Fibroblast of lung (primary cell): Measurements from ENCODE around the gene GUCD1. TPM values are rescaled to one million over a fixed set of nuclear protein-coding genes. Genes with fewer than 3 reads are reported as not detected.

Experiments used
- DNase-seq, 2 donors: peaks; one replicate each; pipeline versions ENCODE4 v3.0.0 to v3.0.0-alpha.2; 2010; ENCODE audit warnings: low read depth in 2 of 2
- H2AFZ ChIP-seq: 2 replicates; pipeline ENCODE4 v1.5.1; 2012; ENCODE audit warnings: low read length, control low read depth, inconsistent platforms
- H3K27ac ChIP-seq: 2 replicates; pipeline ENCODE4 v1.5.1; 2011; ENCODE audit warnings: low read length, control low read depth; ENCODE audit not compliant: insufficient read depth
- H3K27me3 ChIP-seq: 2 replicates; pipeline ENCODE4 v1.5.1; 2011; ENCODE audit warnings: mild to moderate bottlenecking, low read length; ENCODE audit not compliant: control insufficient read depth, insufficient read depth
- H3K36me3 ChIP-seq: 2 replicates; pipeline ENCODE4 v1.5.1; 2011; ENCODE audit warnings: low read length; ENCODE audit not compliant: control insufficient read depth, insufficient read depth
- H3K4me1 ChIP-seq: 2 replicates; pipeline ENCODE4 v1.5.1; 2011; ENCODE audit warnings: low read length; ENCODE audit not compliant: control insufficient read depth, insufficient read depth; ENCODE audit errors: extremely low read depth
- H3K4me2 ChIP-seq: 2 replicates; pipeline ENCODE4 v1.5.1; 2011; ENCODE audit warnings: low read length, control low read depth; ENCODE audit not compliant: insufficient read depth; ENCODE audit errors: extremely low read depth
- H3K4me3 ChIP-seq, 4 experiments: fragments of 200-600 bp in 1 of 4; sonication (generic) in 1 of 4; replicated peaks in 1 of 4; 2 replicates each; pipeline ENCODE4 v1.5.1; 2011 to 2016; ENCODE audit warnings: low read length in 4 of 4, low read depth in 3 of 4, mild to moderate bottlenecking in 3 of 4, control low read depth in 2 of 4, inconsistent platforms in 1 of 4, mixed read lengths in 1 of 4; ENCODE audit not compliant: insufficient read depth in 1 of 4; ENCODE audit errors: control extremely low read depth in 1 of 4
- H3K79me2 ChIP-seq: 2 replicates; pipeline ENCODE4 v1.5.1; 2012; ENCODE audit warnings: mild to moderate bottlenecking, low read length, inconsistent platforms; ENCODE audit not compliant: control insufficient read depth, insufficient read depth
- H3K9ac ChIP-seq: 2 replicates; pipeline ENCODE4 v1.5.1; 2011; ENCODE audit warnings: mild to moderate bottlenecking, low read length, control low read depth; ENCODE audit not compliant: insufficient read depth
- H3K9me3 ChIP-seq: 2 replicates; pipeline ENCODE4 v1.5.1; 2012; ENCODE audit warnings: low read depth, low read length; ENCODE audit not compliant: control insufficient read depth, insufficient read depth
- H4K20me1 ChIP-seq: 2 replicates; pipeline ENCODE4 v1.5.1; 2011; ENCODE audit warnings: low read length; ENCODE audit not compliant: control insufficient read depth, insufficient read depth; ENCODE audit errors: extremely low read depth
- EZH2 ChIP-seq: IDR thresholded peaks from 2 replicates; pipeline ENCODE4 v1.5.1; 2012; ENCODE audit warnings: low read length, control low read depth, mild to moderate bottlenecking; ENCODE audit errors: missing control alignments
- polyA plus RNA-seq, 2 donors: library from polyadenylated mRNA; depleted of rRNA in 1 of 2; stranded (reverse) in 1 of 2; unstranded in 1 of 2; fragments of >200 nt; gene quantifications; 2 replicates each; pipeline ENCODE4 v1.2.1, GENCODE V29; 2011 to 2012; ENCODE audit warnings: missing spikeins in 1 of 2
- total RNA-seq: library from RNA; depleted of rRNA; stranded (reverse); fragments of >200 nt; gene quantifications from 2 replicates; pipeline ENCODE4 v1.2.1, GENCODE V29; 2014
- TF ChIP-seq, protein P1 (sequence below), 2 donors: IDR thresholded peaks in 1 of 2; conservative IDR thresholded peaks in 1 of 2; 1 replicate in 1 of 2; 2 replicates in 1 of 2; pipeline ENCODE4 v1.5.1; 2011 to 2012; ENCODE audit warnings: low read length in 2 of 2, control low read depth in 1 of 2, inconsistent platforms in 1 of 2, low read depth in 1 of 2, mild to moderate bottlenecking in 1 of 2

The GUCD1 gene
- total and polyA plus RNA-seq, 2 donors (not counting 1 experiment from before 2014, with no cell fraction given) = 83.4 to 178 TPM

DNA sequence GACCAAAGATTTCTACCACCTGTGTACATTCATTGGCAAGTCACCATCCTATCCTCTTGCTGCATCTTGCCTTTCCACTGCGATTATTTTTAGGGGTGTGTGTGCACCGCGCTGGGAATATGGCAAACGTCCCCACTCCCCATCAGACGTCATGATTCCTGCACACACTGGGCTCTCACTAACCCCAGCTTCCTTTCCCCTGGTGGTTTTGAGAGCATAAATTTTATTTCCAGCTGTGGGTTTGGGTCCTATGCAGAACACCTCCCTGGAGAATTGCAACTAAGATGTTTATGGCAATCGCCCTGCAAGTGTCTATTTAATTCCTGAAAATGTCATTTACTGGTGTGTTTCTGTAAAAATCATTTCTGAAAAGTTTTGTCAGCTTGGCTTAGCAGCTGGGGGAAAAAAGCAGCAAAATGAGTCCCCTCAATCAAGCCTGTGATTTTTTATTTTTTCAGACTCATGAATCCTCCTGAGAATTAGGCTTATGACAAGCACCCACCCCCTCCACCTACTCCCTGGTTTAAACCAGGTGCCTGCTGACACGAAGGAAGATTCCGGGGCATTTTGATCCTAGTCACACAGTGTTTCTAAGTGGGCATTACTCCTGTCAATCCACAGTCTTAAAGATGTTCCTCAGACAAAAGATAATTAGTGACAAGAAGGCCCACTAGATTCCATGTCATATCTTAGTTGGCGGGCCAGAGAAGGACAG lies 36.0 kb downstream of the GUCD1 start:
- Histone ChIP-seq H3K4me2 (no peak overlapping the region), H3K36me3 (no peaks in the 10 kb centered on the region), H3K4me3 (no peak overlapping the region), H3K27me3 (peaks cover 3% of the 10 kb centered on the region), H3K27ac (no peak overlapping the region), H3K4me1 (no peaks in the 10 kb centered on the region), H3K9me3 (no peaks in the 10 kb centered on the region), H3K9ac (no peak overlapping the region), H3K79me2 (no peaks in the 10 kb centered on the region), H4K20me1 (no peaks in the 10 kb centered on the region), H2AFZ (no peak overlapping the region)
- no peak for TF ChIP-seq EZH2
- TF ChIP-seq, protein P1, sequence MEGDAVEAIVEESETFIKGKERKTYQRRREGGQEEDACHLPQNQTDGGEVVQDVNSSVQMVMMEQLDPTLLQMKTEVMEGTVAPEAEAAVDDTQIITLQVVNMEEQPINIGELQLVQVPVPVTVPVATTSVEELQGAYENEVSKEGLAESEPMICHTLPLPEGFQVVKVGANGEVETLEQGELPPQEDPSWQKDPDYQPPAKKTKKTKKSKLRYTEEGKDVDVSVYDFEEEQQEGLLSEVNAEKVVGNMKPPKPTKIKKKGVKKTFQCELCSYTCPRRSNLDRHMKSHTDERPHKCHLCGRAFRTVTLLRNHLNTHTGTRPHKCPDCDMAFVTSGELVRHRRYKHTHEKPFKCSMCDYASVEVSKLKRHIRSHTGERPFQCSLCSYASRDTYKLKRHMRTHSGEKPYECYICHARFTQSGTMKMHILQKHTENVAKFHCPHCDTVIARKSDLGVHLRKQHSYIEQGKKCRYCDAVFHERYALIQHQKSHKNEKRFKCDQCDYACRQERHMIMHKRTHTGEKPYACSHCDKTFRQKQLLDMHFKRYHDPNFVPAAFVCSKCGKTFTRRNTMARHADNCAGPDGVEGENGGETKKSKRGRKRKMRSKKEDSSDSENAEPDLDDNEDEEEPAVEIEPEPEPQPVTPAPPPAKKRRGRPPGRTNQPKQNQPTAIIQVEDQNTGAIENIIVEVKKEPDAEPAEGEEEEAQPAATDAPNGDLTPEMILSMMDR (conservative IDR thresholded peaks at IDR 0.05 in 1 of 2, IDR thresholded peaks at IDR 0.05 in 1 of 2; ENCODE audit: low read depth in 1 of 2, low read length in 2 of 2) = no peak
- DNase-seq = no peak

DNA sequence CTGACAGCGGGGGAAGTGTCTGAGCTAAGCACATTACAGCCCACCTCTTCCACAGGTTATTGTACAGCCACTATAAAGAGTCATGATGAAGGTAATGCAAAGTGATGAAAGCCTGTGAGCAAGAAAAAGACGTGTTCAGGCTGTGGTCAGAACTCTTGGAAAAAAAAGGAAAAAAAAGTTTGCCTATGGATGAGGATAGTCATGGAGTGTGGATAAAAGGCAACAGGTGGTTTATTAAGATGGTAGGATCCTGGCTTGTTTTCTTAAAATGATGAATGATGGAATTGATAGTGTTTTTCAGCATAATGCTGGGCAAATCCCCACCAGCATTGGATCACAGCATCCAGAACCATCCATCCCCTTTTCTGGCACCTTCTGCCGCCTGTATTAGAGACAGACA lies 36.7 kb downstream of the GUCD1 start:
- Histone ChIP-seq H3K27me3 (peaks cover 3% of the 10 kb centered on the region), H3K9me3 (no peaks in the 10 kb centered on the region), H3K79me2 (no peaks in the 10 kb centered on the region), H4K20me1 (no peaks in the 10 kb centered on the region), H3K9ac (no peak overlapping the region), H3K4me1 (no peaks in the 10 kb centered on the region), H2AFZ (no peak overlapping the region), H3K4me3 (no peak overlapping the region), H3K4me2 (no peak overlapping the region), H3K36me3 (no peaks in the 10 kb centered on the region), H3K27ac (no peak overlapping the region)
- no peak for DNase-seq
- TF ChIP-seq EZH2 = no peak
- TF ChIP-seq, protein P1 (conservative IDR thresholded peaks at IDR 0.05 in 1 of 2, IDR thresholded peaks at IDR 0.05 in 1 of 2; ENCODE audit: low read depth in 1 of 2, low read length in 2 of 2) = no peak

DNA sequence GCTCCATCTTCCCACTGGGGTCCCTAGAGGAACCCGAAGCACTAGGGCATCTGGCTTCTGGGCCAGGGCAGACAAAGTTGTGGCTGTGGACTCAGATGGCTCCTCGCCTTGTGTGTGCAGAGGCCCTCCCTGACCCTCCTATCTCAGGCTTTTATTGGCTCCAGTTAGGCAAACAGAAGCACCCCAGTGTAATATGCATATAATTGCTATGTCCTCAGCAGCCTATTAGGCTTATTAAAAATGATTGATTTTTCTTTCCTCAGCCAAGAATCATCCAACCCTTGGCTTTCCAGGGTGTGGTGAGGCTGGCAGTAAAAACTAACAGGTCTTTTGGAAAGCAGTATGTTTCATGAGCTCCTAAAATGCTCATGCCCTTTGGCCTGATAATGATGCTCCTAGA lies 37.5 kb downstream of the GUCD1 start:
- TF ChIP-seq, protein P1 (conservative IDR thresholded peaks at IDR 0.05 in 1 of 2, IDR thresholded peaks at IDR 0.05 in 1 of 2; ENCODE audit: low read depth in 1 of 2, low read length in 2 of 2) = no peak
- TF ChIP-seq EZH2 = no peak
- Histone ChIP-seq H3K4me2 (no peak overlapping the region), H3K79me2 (no peaks in the 10 kb centered on the region), H3K36me3 (no peaks in the 10 kb centered on the region), H3K27me3 (peaks cover 3% of the 10 kb centered on the region), H3K9ac (no peak overlapping the region), H4K20me1 (no peaks in the 10 kb centered on the region), H3K27ac (no peak overlapping the region), H3K4me3 (no peak overlapping the region), H3K9me3 (no peaks in the 10 kb centered on the region), H2AFZ (no peak overlapping the region), H3K4me1 (no peaks in the 10 kb centered on the region)
- no peak for DNase-seq
